Neural crest cell (in vitro differentiated cells): ENCODE measurements around the gene APCDD1. TPM values are rescaled to one million over a fixed set of nuclear protein-coding genes. Genes with fewer than 3 reads are reported as not detected.
"Not testable (repeated sequence)": the region's sequence is repeated elsewhere in the genome, so short reads cannot be mapped to it uniquely, and the experiment has no call there.

Experiments used
- DNase-seq: peaks from one replicate; pipeline ENCODE4 v3.0.0; 2021; ENCODE audit warnings: low read depth, mixed read lengths, low spot score
- H3K27ac Mint-ChIP-seq: one replicate; pipeline ENCODE4 v1.8.0; 2021; ENCODE audit warnings: mild to moderate bottlenecking, mixed read lengths; ENCODE audit not compliant: unreplicated experiment
- H3K27me3 Mint-ChIP-seq: 2 replicates; pipeline ENCODE4 v1.8.0; 2021; ENCODE audit warnings: low read depth, mild to moderate bottlenecking, mixed read lengths
- H3K36me3 Mint-ChIP-seq: 2 replicates; pipeline ENCODE4 v1.8.0; 2021; ENCODE audit warnings: low read depth, mild to moderate bottlenecking, mixed read lengths
- H3K4me1 Mint-ChIP-seq: 2 replicates; pipeline ENCODE4 v1.8.0; 2021; ENCODE audit warnings: mixed read lengths
- H3K4me3 Mint-ChIP-seq: one replicate; pipeline ENCODE4 v1.8.0; 2021; ENCODE audit warnings: mild to moderate bottlenecking, mixed read lengths
- H3K9me3 Mint-ChIP-seq: 2 replicates; pipeline ENCODE4 v1.8.0; 2021; ENCODE audit warnings: mixed read lengths
- CTCF ChIP-seq: fragments of 200-600 bp; sonication (generic); conservative IDR thresholded peaks from 2 replicates; pipeline ENCODE4 v1.5.0; 2021; ENCODE audit warnings: antibody characterized with exemption, mild to moderate bottlenecking
- total RNA-seq: library from RNA; stranded (reverse); gene quantifications from 2 replicates; pipeline ENCODE4 v1.2.1, GENCODE V29; 2021

APCDD1 gene
- total RNA-seq, 1 donor from 2014 or later = 51.9 TPM

DNA sequence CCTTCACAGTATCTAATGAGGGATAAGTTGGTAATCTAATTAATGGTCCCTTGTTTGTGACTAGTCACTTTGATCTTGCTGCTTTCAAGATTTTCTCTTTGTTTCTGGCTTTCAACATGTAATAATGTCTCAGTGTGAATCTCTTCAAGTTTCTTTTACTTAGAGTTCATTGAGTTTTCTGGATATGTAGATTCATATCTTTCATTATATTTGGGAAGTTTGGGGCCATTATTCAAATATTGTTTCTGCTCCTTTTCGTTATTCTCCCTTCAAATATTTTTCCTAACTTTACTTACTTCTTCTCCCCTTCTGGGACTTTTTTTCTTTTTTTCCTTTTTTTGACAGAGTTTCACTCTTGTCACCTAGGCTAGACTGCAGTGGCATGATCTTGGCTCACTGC, 50.3 kb downstream of the APCDD1 start:
- Mint-ChIP-seq H3K9me3 (peaks cover 17% of the 10 kb centered on the region), H3K36me3 (peaks cover 11% of the 10 kb centered on the region), H3K4me3 (no peak overlapping the region), H3K4me1 (no peaks in the 10 kb centered on the region), H3K27ac (no peak overlapping the region), H3K27me3 (no peaks in the 10 kb centered on the region)
- no peak for DNase-seq
- no peak for TF ChIP-seq CTCF

- H3K27me3 Mint-ChIP-seq, H3K27ac Mint-ChIP-seq, H3K4me3 Mint-ChIP-seq, DNase-seq, H3K4me1 Mint-ChIP-seq: not testable (repeated sequence)
- Mint-ChIP-seq H3K9me3 (peaks cover 14% of the 10 kb centered on the region), H3K36me3 (peaks cover 11% of the 10 kb centered on the region)
Measured at GRCh38 chr18:10505892-10506291, 51.5 kb downstream of the APCDD1 start.

DNA sequence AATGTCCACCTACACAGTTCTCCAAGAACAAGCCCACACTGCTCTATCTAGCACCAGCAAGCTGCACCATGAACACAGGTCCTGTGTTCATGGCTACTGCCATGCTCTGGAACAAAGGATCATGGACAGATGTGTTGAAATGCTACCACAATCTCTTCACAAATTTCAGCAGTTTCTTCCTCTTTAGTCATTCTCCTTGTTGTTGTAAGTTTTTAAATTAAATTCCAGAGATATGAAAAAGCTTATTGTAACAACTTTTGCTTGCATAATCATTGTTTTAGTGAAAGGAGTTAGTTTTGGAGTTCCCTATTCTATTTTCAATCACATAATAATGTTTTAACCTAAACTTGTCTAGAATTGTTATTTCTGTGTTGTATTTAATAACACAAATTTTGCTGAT, 54.2 kb downstream of the APCDD1 start:
- TF ChIP-seq CTCF = no peak

GRCh38 chr18:10511236-10511635, 56.8 kb downstream of the APCDD1 start:
- no peak for TF ChIP-seq CTCF
- DNase-seq = no peak
- Mint-ChIP-seq H3K9me3 (peaks cover 9% of the 10 kb centered on the region), H3K4me3 (no peak overlapping the region), H3K27me3 (no peaks in the 10 kb centered on the region), H3K4me1 (peaks cover 4% of the 10 kb centered on the region), H3K36me3 (peaks cover 7% of the 10 kb centered on the region), H3K27ac (no peak overlapping the region)

More for the DNA sequence above, 54.2 kb downstream of the APCDD1 start:
- H3K9me3 Mint-ChIP-seq = peaks cover 12% of the 10 kb centered on the region
- no peak overlapping the region for H3K27ac Mint-ChIP-seq
- peaks cover 4% of the 10 kb centered on the region for H3K4me1 Mint-ChIP-seq
- DNase-seq = no peak
- peaks cover 11% of the 10 kb centered on the region for H3K36me3 Mint-ChIP-seq
- H3K27me3 Mint-ChIP-seq = no peaks in the 10 kb centered on the region
- H3K4me3 Mint-ChIP-seq = no peak overlapping the region

DNA sequence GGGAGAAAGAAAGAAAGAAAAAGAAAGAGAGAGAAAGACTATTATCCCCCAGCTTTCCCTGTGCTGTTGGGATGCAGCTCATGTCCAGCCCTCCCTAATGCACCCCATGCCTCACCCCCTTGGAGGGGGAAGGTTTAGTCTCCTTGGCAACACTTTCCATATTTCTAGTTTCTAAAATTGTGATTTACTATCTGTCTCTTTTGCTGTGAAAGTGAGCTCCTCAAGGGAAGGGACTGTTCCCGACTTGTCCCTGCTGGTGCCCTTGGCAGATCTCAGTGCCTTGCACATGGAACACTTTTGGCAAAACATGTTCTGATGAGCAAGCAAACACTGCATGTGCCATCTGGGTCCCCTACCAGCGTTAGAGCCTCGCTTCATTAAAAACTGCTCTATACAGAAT, 59.6 kb downstream of the APCDD1 start:
- H3K9me3 Mint-ChIP-seq = no peaks in the 10 kb centered on the region
- no peak for DNase-seq
- no peak for TF ChIP-seq CTCF
- H3K36me3 Mint-ChIP-seq = no peaks in the 10 kb centered on the region
- no peak overlapping the region for H3K27ac Mint-ChIP-seq
- H3K4me1 Mint-ChIP-seq = peaks cover 14% of the 10 kb centered on the region
- no peak overlapping the region for H3K4me3 Mint-ChIP-seq
- no peaks in the 10 kb centered on the region for H3K27me3 Mint-ChIP-seq

DNA sequence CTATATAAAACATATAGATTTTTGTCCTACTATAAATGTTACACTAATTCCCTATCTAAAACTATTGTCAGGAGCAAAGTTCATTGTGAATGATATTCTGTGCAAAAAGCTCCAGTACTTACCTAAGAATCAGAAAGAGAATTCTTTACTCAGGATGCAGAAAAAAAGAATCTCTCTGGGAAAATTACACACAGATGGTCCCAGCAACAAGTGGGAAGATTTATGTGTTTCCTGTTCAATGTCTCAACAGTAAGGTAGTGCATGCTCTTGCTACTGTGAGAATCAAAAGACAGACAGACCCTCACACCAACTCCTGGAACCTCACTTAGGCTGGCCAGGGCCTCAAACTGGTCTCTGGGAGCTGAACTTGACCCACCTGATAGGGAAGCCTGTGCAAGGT, 60.2 kb downstream of the APCDD1 start:
- no peak for DNase-seq
- H3K9me3 Mint-ChIP-seq = no peaks in the 10 kb centered on the region
- H3K27ac Mint-ChIP-seq = no peak overlapping the region

More for the DNA sequence above, 60.2 kb downstream of the APCDD1 start:
- H3K4me3 Mint-ChIP-seq = no peak overlapping the region
- H3K27me3 Mint-ChIP-seq = no peaks in the 10 kb centered on the region
- no peaks in the 10 kb centered on the region for H3K36me3 Mint-ChIP-seq
- TF ChIP-seq CTCF = no peak
- peaks cover 19% of the 10 kb centered on the region for H3K4me1 Mint-ChIP-seq
